HCT116 (cell line): ENCODE results near the gene KIF5C. TPM values are rescaled to one million over a fixed set of nuclear protein-coding genes. Genes with fewer than 3 reads are reported as not detected.

ENCODE experiments used
- ATAC-seq: fragments of 200-7000 bp; cut with Tn5 transposase; 2 replicates; pipeline ENCODE4 v1.9.1; 2020; ENCODE audit warnings: mild to moderate bottlenecking, moderate library complexity
- BruUV-seq: library from RNA; stranded (reverse); fragments of 400-500 nt; replicated peaks from 2 replicates; lab custom pipeline; 2021; lab: Mats Ljungman, UMichigan
- CTCF ChIA-PET: fragments of 300-600 bp; sonication (Branson Sonifier 250); formaldehyde crosslinking; loops from one replicate; lab custom pipeline; 2021; ENCODE audit warnings: antibody characterized with exemption; lab: Charles Lee
- POLR2A ChIA-PET: fragments of 300-600, 350-600 bp; sonication (Branson Sonifier 250); formaldehyde crosslinking; loops from one replicate; lab custom pipeline; 2021; ENCODE audit warnings: antibody characterized with exemption; lab: Charles Lee
- RAD21 ChIA-PET, 2 experiments: fragments of 300-600 bp; sonication (Branson Sonifier 250); formaldehyde crosslinking; loops; one replicate each; lab custom pipeline; 2023; ENCODE audit warnings: low total read pairs in 2 of 2; ENCODE audit not compliant: uncharacterized antibody in 2 of 2, unreplicated experiment in 2 of 2, low non-redundant PET in 1 of 2; lab: Charles Lee
- DNase-seq: peaks from one replicate; pipeline ENCODE4 v3.0.0-alpha.2; 2010; ENCODE audit warnings: low read depth, low spot score
- H2AFZ ChIP-seq: fragments of 200-600 bp; shearing (Covaris generic), sonication (generic); 2 replicates; pipeline ENCODE4 v1.6.1; 2017; ENCODE audit warnings: low read depth, mixed run types, mixed read lengths, antibody characterized with exemption, low read length; ENCODE audit not compliant: poor library complexity, severe bottlenecking
- H3K27ac ChIP-seq: 2 replicates; pipeline ENCODE4 v1.5.1; 2012; ENCODE audit warnings: low read depth, low read length
- H3K27me3 ChIP-seq: fragments of 200-600 bp; sonication (generic); 2 replicates; pipeline ENCODE4 v1.6.1; 2016; ENCODE audit warnings: mixed run types, low read length, mixed read lengths; ENCODE audit not compliant: insufficient read depth
- H3K36me3 ChIP-seq, 2 experiments: fragments of 200-500 bp in 1 of 2; fragments of 200-600 bp in 1 of 2; sonication (Bioruptor generic) in 1 of 2; sonication (generic) in 1 of 2; 2 replicates each; pipeline versions ENCODE4 v1.5.1 to v1.6.1; 2014 to 2016; ENCODE audit warnings: low read length in 2 of 2, inconsistent platforms in 1 of 2, mixed read lengths in 1 of 2, mixed run types in 1 of 2; ENCODE audit not compliant: insufficient read depth in 2 of 2, control insufficient read depth in 1 of 2
- H3K4me1 ChIP-seq, 2 experiments: fragments of 200-600 bp in 1 of 2; sonication (generic) in 1 of 2; 2 replicates each; pipeline versions ENCODE4 v1.5.1 to v1.6.1; 2012 to 2017; ENCODE audit warnings: low read length in 2 of 2, inconsistent platforms in 1 of 2, mild to moderate bottlenecking in 1 of 2, mixed read lengths in 1 of 2, mixed run types in 1 of 2, moderate library complexity in 1 of 2; ENCODE audit not compliant: insufficient read depth in 2 of 2, control insufficient read depth in 1 of 2
- H3K4me2 ChIP-seq: fragments of 200-600 bp; sonication (generic); 2 replicates; pipeline ENCODE4 v1.6.1; 2017; ENCODE audit warnings: mixed run types, low read length, mixed read lengths
- H3K4me3 ChIP-seq, 2 experiments: fragments of 200-600 bp in 1 of 2; sonication (generic) in 1 of 2; replicated peaks in 1 of 2; 2 replicates each; pipeline ENCODE4 v1.5.1; 2011 to 2016; ENCODE audit warnings: low read length in 2 of 2, control low read depth in 1 of 2, low read depth in 1 of 2, mild to moderate bottlenecking in 1 of 2, mixed read lengths in 1 of 2, mixed run types in 1 of 2
- H3K79me2 ChIP-seq: fragments of 200-600 bp; sonication (generic); 2 replicates; pipeline ENCODE4 v1.6.1; 2017; ENCODE audit warnings: mild to moderate bottlenecking, mixed run types, low read length, moderate library complexity, mixed read lengths; ENCODE audit not compliant: insufficient read depth
- H3K9ac ChIP-seq: fragments of 200-600 bp; sonication (generic); 2 replicates; pipeline ENCODE4 v1.6.1; 2016; ENCODE audit warnings: low read length, mixed read lengths
- H3K9me2 ChIP-seq: fragments of 200-600 bp; sonication (generic), shearing (Covaris generic); 2 replicates; pipeline ENCODE4 v1.6.1; 2017; ENCODE audit warnings: mixed run types, mild to moderate bottlenecking, moderate library complexity; ENCODE audit not compliant: insufficient read depth
- H3K9me3 ChIP-seq, 2 experiments: fragments of 200-500 bp in 1 of 2; fragments of 200-600 bp in 1 of 2; sonication (Bioruptor generic) in 1 of 2; sonication (generic) in 1 of 2; 2 replicates each; pipeline ENCODE4 v1.6.1; 2014 to 2017; ENCODE audit warnings: low read length in 2 of 2, mixed read lengths in 2 of 2, inconsistent platforms in 1 of 2, low read depth in 1 of 2, mild to moderate bottlenecking in 1 of 2, mixed run types in 1 of 2, moderate library complexity in 1 of 2; ENCODE audit not compliant: control insufficient read depth in 1 of 2, insufficient read depth in 1 of 2
- H4K20me1 ChIP-seq: fragments of 200-600 bp; sonication (generic), shearing (Covaris generic); 2 replicates; pipeline ENCODE4 v1.6.1; 2017; ENCODE audit warnings: mixed run types, mild to moderate bottlenecking, moderate library complexity; ENCODE audit not compliant: insufficient read depth
- CTCF ChIP-seq, 3 experiments: fragments of 200-600 bp in 1 of 3; sonication (generic) in 1 of 3; IDR thresholded peaks in 2 of 3; conservative IDR thresholded peaks in 1 of 3; 2 replicates each; pipeline ENCODE4 v1.5.1; 2012 to 2017; ENCODE audit warnings: low read depth in 2 of 3, low read length in 2 of 3, antibody characterized with exemption in 1 of 3, borderline replicate concordance in 1 of 3, control low read depth in 1 of 3, mild to moderate bottlenecking in 1 of 3, mixed read lengths in 1 of 3, mixed run types in 1 of 3, moderate library complexity in 1 of 3; ENCODE audit not compliant: insufficient read depth in 1 of 3
- EZH2 ChIP-seq: fragments of 200-600 bp; sonication (generic); IDR thresholded peaks from 2 replicates; pipeline ENCODE4 v1.6.1; 2017; ENCODE audit warnings: antibody characterized with exemption, mixed run types
- EZH2phosphoT487 ChIP-seq: fragments of 200-600 bp; IDR thresholded peaks from 2 replicates; pipeline ENCODE4 v1.6.1; 2018; ENCODE audit warnings: antibody characterized with exemption, borderline replicate concordance
- JUND ChIP-seq: IDR thresholded peaks from 2 replicates; pipeline ENCODE4 v1.6.1; 2012
- RAD21 ChIP-seq: IDR thresholded peaks from 2 replicates; pipeline ENCODE4 v1.6.1; 2012; ENCODE audit warnings: low read depth, mild to moderate bottlenecking
- TCF7L2 ChIP-seq: IDR thresholded peaks from 2 replicates; pipeline ENCODE4 v1.7.0; 2011; ENCODE audit warnings: borderline replicate concordance, inconsistent platforms; ENCODE audit not compliant: insufficient read depth, insufficient read length; ENCODE audit errors: extremely low read depth
- YY1 ChIP-seq: IDR thresholded peaks from 2 replicates; pipeline ENCODE4 v1.6.1; 2011; ENCODE audit warnings: low read length, low read depth, moderate library complexity, mild to moderate bottlenecking; ENCODE audit not compliant: insufficient replicate concordance; ENCODE audit errors: extremely low read depth
- ZNF274 ChIP-seq: fragments of 200-500 bp; sonication (Bioruptor generic); IDR thresholded peaks from 2 replicates; pipeline ENCODE4 v1.6.1; 2014; ENCODE audit warnings: mild to moderate bottlenecking, low read depth, low read length, inconsistent platforms
- intact Hi-C: fragments of 100-400 bp; cut with micrococcal nuclease; formaldehyde crosslinking; loops from 2 replicates; pipeline ENCODE4 v1.10.0; 2022
- total RNA-seq: library from RNA; stranded (reverse); gene quantifications from one replicate; pipeline ENCODE4 v1.2.1, GENCODE V29; 2021; ENCODE audit not compliant: unreplicated experiment

Gene KIF5C
- total RNA-seq, 1 experiment from 2014 or later: 6.5 TPM

GRCh38 chr2:148935791-148936190 lies 60.8 kb downstream of the KIF5C start:
- intact Hi-C loops: no loop called here
- CTCF ChIA-PET: interaction anchor here (4.3 kb wide), 1 partner anchor 8 kb away, joined by 14 read pairs; no protein-coding TSS in a partner anchor
- RAD21 ChIA-PET: no interaction called here
- Histone ChIP-seq H3K9ac (no peak overlapping the region), H3K27ac (no peak overlapping the region), H3K36me3 (no peaks in the 10 kb centered on the region), H3K4me1 (no peaks in the 10 kb centered on the region), H3K9me3 (no peaks in the 10 kb centered on the region), H3K79me2 (no peaks in the 10 kb centered on the region), H3K4me3 (no peak overlapping the region), H4K20me1 (no peaks in the 10 kb centered on the region), H3K4me2 (no peak overlapping the region), H2AFZ (no peak overlapping the region), H3K27me3 (no peaks in the 10 kb centered on the region), H3K9me2 (no peaks in the 10 kb centered on the region)
- no peak for ATAC-seq
- TF ChIP-seq CTCF (IDR thresholded peaks at IDR 0.05 in 2 of 3, conservative IDR thresholded peaks at IDR 0.05 in 1 of 3; ENCODE audit: borderline replicate concordance in 1 of 3, insufficient read depth in 1 of 3, low read depth in 2 of 3, low read length in 2 of 3): no peak
- TF ChIP-seq EZH2phosphoT487: no peak
- TF ChIP-seq ZNF274: no peak
- TF ChIP-seq YY1: no peak
- TF ChIP-seq RAD21: no peak
- no peak for DNase-seq
- POLR2A ChIA-PET: interaction anchor here (1.0 kb wide), 1 partner anchor 9 kb away, joined by 3 read pairs; no protein-coding TSS in a partner anchor
- no TSS peak for BruUV-seq

- H3K4me3 ChIP-seq: no peak overlapping the region
- no peaks in the 10 kb centered on the region for H3K79me2 ChIP-seq
- no peak overlapping the region for H3K4me2 ChIP-seq
- TF ChIP-seq ZNF274 (no peak), EZH2 (no peak), RAD21 (peak; percentile 24), CTCF (IDR thresholded peaks at IDR 0.05 in 2 of 3, conservative IDR thresholded peaks at IDR 0.05 in 1 of 3; ENCODE audit: borderline replicate concordance in 1 of 3, insufficient read depth in 1 of 3, low read depth in 2 of 3, low read length in 2 of 3) (peak in 2 of 3 experiments; percentile 19 to 32; a peak in 3 of 6 replicates), JUND (no peak), TCF7L2 (no peak)
- DNase-seq: no peak
- H3K4me1 ChIP-seq: no peaks in the 10 kb centered on the region
- H2AFZ ChIP-seq: no peak overlapping the region
- H3K9me3 ChIP-seq: no peaks in the 10 kb centered on the region
- ATAC-seq: peak; percentile 42
- no peaks in the 10 kb centered on the region for H4K20me1 ChIP-seq
- H3K9ac ChIP-seq: no peak overlapping the region
- ChIA-PET POLR2A (no interaction called here), RAD21 (no interaction called here), CTCF (interaction anchor here (4.3 kb wide), 1 partner anchor 10 kb away, joined by 14 read pairs; no protein-coding TSS in a partner anchor)
- H3K27me3 ChIP-seq: no peaks in the 10 kb centered on the region
- BruUV-seq: no TSS peak
- no peaks in the 10 kb centered on the region for H3K36me3 ChIP-seq
- no peaks in the 10 kb centered on the region for H3K9me2 ChIP-seq
- intact Hi-C loops: no loop called here
- no peak overlapping the region for H3K27ac ChIP-seq
Observed at GRCh38 chr2:148936857-148937450, 61.9 kb downstream of the KIF5C start.
